C4-2B (cell line): Measurements from ENCODE around the gene ITGA6.

ENCODE experiments used
- H3K27ac ChIP-seq: fragments of 450-650 bp; 2 replicates; pipeline ENCODE4 v1.5.1; 2017
- ZFX ChIP-seq: fragments of 450-650 bp; IDR thresholded peaks from 2 replicates; pipeline ENCODE4 v1.6.1; 2017
- TF ChIP-seq, protein P1 (sequence below): fragments of 450-650 bp; conservative IDR thresholded peaks from 2 replicates; pipeline ENCODE4 v1.5.1; 2017; ENCODE audit warnings: mild to moderate bottlenecking

ITGA6 gene

DNA sequence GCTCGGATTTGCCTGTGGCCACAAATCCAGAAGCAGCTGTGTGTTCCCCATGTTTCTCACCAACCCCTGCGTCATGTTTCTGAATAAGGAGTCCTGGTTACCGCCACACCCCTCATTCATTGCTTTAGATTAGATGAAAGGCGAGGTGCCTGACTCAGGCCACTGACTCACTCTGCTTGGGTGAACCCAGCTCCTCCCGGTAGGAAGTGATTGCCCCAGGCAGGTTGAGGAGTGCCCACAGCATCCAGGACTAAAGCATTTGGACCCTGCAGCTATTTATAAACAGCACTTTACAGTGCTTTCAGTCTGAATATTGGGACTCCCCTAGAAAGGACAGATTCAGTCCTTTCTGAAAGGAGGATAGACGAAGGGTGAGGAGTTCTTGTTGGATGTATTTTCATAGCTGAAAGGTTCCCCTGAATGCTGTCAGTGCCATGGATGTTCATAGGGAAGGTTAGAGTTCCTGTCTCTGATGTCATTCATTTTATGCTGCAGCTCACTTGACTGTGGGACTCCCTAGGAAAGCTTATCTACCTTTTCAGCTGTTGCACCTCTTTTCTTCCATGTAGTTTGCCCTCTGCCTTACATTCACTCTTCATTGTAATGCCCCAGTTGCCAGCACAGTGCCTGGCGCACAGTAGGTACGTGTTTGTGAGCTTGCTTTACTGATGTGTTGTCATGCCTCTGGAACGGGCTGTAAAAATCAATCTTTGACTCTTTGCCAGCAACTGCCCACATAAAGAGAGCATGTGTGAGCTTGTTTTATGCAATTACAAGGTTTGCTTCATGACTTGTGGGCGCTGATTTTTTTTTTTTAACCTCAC, 14.9 kb downstream of the ITGA6 start:
- no peak overlapping the region for H3K27ac ChIP-seq
- TF ChIP-seq, protein P1, sequence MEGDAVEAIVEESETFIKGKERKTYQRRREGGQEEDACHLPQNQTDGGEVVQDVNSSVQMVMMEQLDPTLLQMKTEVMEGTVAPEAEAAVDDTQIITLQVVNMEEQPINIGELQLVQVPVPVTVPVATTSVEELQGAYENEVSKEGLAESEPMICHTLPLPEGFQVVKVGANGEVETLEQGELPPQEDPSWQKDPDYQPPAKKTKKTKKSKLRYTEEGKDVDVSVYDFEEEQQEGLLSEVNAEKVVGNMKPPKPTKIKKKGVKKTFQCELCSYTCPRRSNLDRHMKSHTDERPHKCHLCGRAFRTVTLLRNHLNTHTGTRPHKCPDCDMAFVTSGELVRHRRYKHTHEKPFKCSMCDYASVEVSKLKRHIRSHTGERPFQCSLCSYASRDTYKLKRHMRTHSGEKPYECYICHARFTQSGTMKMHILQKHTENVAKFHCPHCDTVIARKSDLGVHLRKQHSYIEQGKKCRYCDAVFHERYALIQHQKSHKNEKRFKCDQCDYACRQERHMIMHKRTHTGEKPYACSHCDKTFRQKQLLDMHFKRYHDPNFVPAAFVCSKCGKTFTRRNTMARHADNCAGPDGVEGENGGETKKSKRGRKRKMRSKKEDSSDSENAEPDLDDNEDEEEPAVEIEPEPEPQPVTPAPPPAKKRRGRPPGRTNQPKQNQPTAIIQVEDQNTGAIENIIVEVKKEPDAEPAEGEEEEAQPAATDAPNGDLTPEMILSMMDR = no peak
- TF ChIP-seq ZFX = no peak

- H3K27ac ChIP-seq = peak overlapping the region; percentile 25; the same call in 1 of the 2 replicates
- TF ChIP-seq, protein P1 = no peak
- TF ChIP-seq ZFX = no peak
Measured at GRCh38 chr2:172445851-172446250, 18.5 kb downstream of the ITGA6 start.

- TF ChIP-seq, protein P1 = no peak
- TF ChIP-seq ZFX = no peak
- no peak overlapping the region for H3K27ac ChIP-seq
Measured at GRCh38 chr2:172446474-172447063, 19.2 kb downstream of the ITGA6 start.

DNA sequence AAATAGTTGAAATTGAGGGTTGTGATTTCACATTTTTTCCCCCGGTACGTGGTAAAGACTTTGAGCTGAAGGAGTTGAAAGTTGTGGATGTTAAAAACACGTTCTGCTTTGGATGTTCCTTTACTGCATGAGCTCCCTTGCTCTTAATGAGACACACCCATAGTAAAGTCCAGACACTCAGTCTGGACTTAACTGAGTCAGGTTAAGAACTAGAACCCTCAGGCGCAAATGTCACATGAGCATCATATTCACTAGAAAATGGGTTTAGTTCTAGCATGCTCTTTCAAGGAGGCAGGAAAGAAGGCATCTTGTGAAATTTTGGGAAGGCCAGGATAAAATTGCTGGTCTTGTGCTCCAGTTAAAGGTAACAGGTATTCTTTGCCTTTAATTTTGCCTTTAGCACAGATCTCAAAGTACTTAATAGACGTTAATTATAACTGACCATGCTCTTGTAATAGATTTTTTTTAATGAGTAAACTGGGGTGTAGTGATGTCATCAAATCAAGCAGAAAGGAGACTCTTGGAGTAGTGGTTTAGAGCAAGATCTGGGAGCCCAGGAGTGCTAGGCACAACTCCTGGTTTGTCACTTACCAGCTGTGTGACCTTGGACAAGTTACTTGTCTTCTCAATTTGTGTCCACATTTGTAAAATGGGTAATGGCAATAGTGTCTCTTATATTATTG, 20.6 kb downstream of the ITGA6 start:
- TF ChIP-seq ZFX = no peak
- TF ChIP-seq, protein P1 = no peak
- H3K27ac ChIP-seq = peak overlapping the region; percentile 17; the same call in 1 of the 2 replicates

GRCh38 chr2:172448544-172449267, 21.3 kb downstream of the ITGA6 start:
- TF ChIP-seq, protein P1 = no peak
- no peak for TF ChIP-seq ZFX
- H3K27ac ChIP-seq = peak overlapping the region; percentile 60

- H3K27ac ChIP-seq = no peak overlapping the region
- TF ChIP-seq, protein P1 = no peak
- no peak for TF ChIP-seq ZFX
Measured at GRCh38 chr2:172449911-172450550, 22.6 kb downstream of the ITGA6 start.
